Upper lobe of left lung (tissue), 4 donors: ENCODE results near the gene DENND1A.

Source experiments
- CTCF ChIP-seq, 6 experiments: fragments of 450-650 bp in 4 of 6; fragments of 200-600 bp in 2 of 6; sonication (generic) in 2 of 6; IDR thresholded peaks; one replicate each; pipeline ENCODE4 v1.5.1; 2016 to 2019; ENCODE audit warnings: antibody characterized with exemption in 6 of 6
- EP300 ChIP-seq, 4 donors: sonication (generic); formaldehyde crosslinking; IDR thresholded peaks; one replicate each; pipeline ENCODE4 v1.5.1; 2017; ENCODE audit warnings: antibody characterized with exemption in 4 of 4, control low read depth in 2 of 4
- POLR2AphosphoS5 ChIP-seq, 2 donors: sonication (generic); formaldehyde crosslinking; IDR thresholded peaks; one replicate each; pipeline ENCODE4 v1.5.1; 2017; ENCODE audit warnings: antibody characterized with exemption in 2 of 2

- TF ChIP-seq CTCF (IDR thresholded peaks at IDR 0.05) (no peak), POLR2AphosphoS5 (IDR thresholded peaks at IDR 0.05) (no peak), EP300 (IDR thresholded peaks at IDR 0.05) (no peak)
Measured at GRCh38 chr9:123371805-123372590, 557.9 kb downstream of the DENND1A start.
